Testis (tissue), 3 donors: ENCODE measurements around the gene EMP1. TPM values are rescaled to one million over a fixed set of nuclear protein-coding genes. Genes with fewer than 3 reads are reported as not detected.
A peak's percentile ranks its signal among the peaks of the same experiment; 100 is the strongest.

Source experiments
- DNase-seq: peaks from one replicate; pipeline ENCODE4 v3.0.0-alpha.2; 2019
- H3K27ac ChIP-seq, 2 donors: fragments of 200-600 bp; sonication (generic); one replicate each; pipeline ENCODE4 v1.5.1; 2019
- H3K27me3 ChIP-seq: fragments of 200-600 bp; sonication (generic); one replicate; pipeline ENCODE4 v1.5.1; 2019
- H3K36me3 ChIP-seq: fragments of 200-600 bp; sonication (generic); one replicate; pipeline ENCODE4 v1.5.1; 2017; ENCODE audit warnings: low read depth; ENCODE audit errors: missing control alignments
- H3K4me1 ChIP-seq: fragments of 200-600 bp; sonication (generic); one replicate; pipeline ENCODE4 v1.5.1; 2019
- H3K4me3 ChIP-seq, 2 donors: fragments of 200-600 bp; sonication (generic); one replicate each; pipeline ENCODE4 v1.5.1; 2017 to 2019
- H3K9me3 ChIP-seq: fragments of 200-600 bp; sonication (generic); one replicate; pipeline ENCODE4 v1.5.1; 2017
- CTCF ChIP-seq, 3 experiments: fragments of 450-650 bp in 2 of 3; fragments of 200-600 bp in 1 of 3; sonication (generic) in 1 of 3; IDR thresholded peaks; one replicate each; pipeline ENCODE4 v1.5.1; 2016 to 2019; ENCODE audit warnings: antibody characterized with exemption in 3 of 3, mild to moderate bottlenecking in 2 of 3, moderate library complexity in 1 of 3
- POLR2A ChIP-seq: fragments of 450-650 bp; IDR thresholded peaks from one replicate; pipeline ENCODE4 v1.6.1; 2017; ENCODE audit warnings: antibody characterized with exemption, mild to moderate bottlenecking, moderate library complexity
- WGBS, 2 donors: methylation state at CpG; one replicate each; pipeline ENCODE4 v1.1.5; 2018; 5-methylcytosine and 5-hydroxymethylcytosine counted together
- intact Hi-C: fragments of 100-400 bp; cut with DNase I; formaldehyde crosslinking; loops from one replicate; pipeline ENCODE4 v1.15.1; 2023; ENCODE audit warnings: low total_unique reads
- polyA plus RNA-seq: library from polyadenylated mRNA; stranded (reverse); fragments of 350-450 nt; fragmentation: Illumina TruSeq; extraction: RNeasy Lipid Tissue Mini Kit (QIAGEN cat#74804); gene quantifications from one replicate; pipeline ENCODE4 v1.2.3, GENCODE V29; 2014; ENCODE audit warnings: low read depth, low replicate concordance; ENCODE audit not compliant: insufficient read depth
- total RNA-seq, 2 donors: library from RNA; depleted of rRNA; stranded (reverse); fragments of >200 nt; gene quantifications; one replicate each; pipeline ENCODE4 v1.2.3, GENCODE V29; 2016

The EMP1 gene
- total and polyA plus RNA-seq, 3 donors from 2014 or later: 14.1 to 59.4 (median 29.2) TPM

DNA sequence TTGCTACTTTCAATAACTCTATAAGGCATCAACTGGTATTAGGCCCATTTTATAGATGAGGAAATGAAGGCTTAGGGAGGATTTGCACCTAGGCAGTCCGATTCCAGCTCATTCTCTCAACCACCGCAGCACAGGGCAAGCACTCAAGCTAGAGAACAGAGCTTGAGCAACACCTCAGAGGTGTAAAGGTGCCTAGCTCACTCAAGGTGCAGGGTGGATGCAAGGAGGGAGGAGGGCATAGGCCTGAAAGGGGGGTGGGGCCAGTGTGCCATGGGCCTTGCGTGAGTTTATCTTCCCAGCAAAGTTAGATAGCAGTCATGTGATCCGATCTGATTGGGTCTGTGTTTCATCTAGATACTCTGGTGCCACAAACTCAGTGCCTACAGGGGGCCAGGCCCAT is 10.2 kb upstream of the EMP1 start:
- Histone ChIP-seq H3K27ac (no peak overlapping the region), H3K4me1 (peaks cover 17% of the 10 kb centered on the region), H3K4me3 (no peak overlapping the region), H3K27me3 (no peaks in the 10 kb centered on the region), H3K9me3 (no peaks in the 10 kb centered on the region), H3K36me3 (no peaks in the 10 kb centered on the region)
- TF ChIP-seq CTCF (IDR thresholded peaks at IDR 0.05) (no peak), POLR2A (no peak)
- no peak for DNase-seq
- 82 to 87% methylated on average over 4 of the region's 4 CpGs for WGBS, 2 donors
- intact Hi-C loops: no loop called here

DNA sequence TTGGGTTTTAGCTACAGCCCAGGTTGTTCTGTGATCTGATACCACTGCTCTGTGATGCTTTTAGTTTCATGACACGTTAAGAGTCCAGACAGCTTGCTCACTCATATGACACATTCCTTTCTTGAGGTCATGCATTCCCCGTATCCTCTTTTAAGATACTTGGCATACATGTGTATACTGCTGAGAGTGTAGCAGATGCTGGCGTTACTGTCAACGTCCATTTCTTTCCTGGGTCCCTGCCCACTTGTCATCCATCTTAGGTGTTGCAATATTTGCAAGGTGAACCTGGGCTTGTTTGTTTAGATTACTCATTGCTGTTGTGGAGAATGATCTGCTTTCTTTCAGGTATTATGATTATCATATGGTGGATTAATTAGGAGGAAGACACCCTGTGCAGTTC is 9.1 kb upstream of the EMP1 start:
- 87 to 94% methylated on average over 4 of the region's 4 CpGs for WGBS, 2 donors
- H3K36me3 ChIP-seq: no peaks in the 10 kb centered on the region
- no peak overlapping the region for H3K27ac ChIP-seq
- TF ChIP-seq CTCF (IDR thresholded peaks at IDR 0.05): no peak
- TF ChIP-seq POLR2A: no peak
- H3K4me3 ChIP-seq: no peak overlapping the region
- H3K27me3 ChIP-seq: no peaks in the 10 kb centered on the region
- intact Hi-C loops: no loop called here
- H3K9me3 ChIP-seq: no peaks in the 10 kb centered on the region
- peaks cover 17% of the 10 kb centered on the region for H3K4me1 ChIP-seq
- no peak for DNase-seq

DNA sequence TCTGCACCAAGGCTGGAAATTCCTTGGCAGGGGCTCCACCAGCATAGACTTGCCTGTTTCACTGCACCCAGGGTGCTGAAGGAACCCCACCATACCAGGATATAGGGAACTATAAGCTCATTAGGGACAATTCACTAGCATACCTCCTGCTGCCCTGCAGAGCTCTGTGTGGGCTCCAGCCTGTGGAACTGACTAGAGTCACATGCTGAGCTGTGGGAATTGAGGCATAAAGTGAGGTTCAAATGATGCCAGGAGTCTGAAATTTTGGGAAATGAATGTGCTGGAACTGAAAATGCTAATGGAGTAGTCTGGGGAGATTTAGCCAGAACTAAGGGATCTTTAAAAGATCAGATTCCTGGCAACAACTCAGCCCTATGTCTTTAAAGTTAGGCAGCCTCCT is 7.3 kb upstream of the EMP1 start:
- Histone ChIP-seq H3K4me1 (peaks cover 32% of the 10 kb centered on the region), H3K9me3 (no peaks in the 10 kb centered on the region), H3K27ac (no peak overlapping the region), H3K27me3 (no peaks in the 10 kb centered on the region), H3K36me3 (no peaks in the 10 kb centered on the region), H3K4me3 (no peak overlapping the region)
- peak; percentile 45 for DNase-seq
- intact Hi-C loops: no loop called here
- no peak for TF ChIP-seq POLR2A
- no peak for TF ChIP-seq CTCF (IDR thresholded peaks at IDR 0.05)

GRCh38 chr12:13190275-13190674 is 6.3 kb upstream of the EMP1 start:
- no peak for DNase-seq
- 54 to 55% methylated on average over 3 of the region's 3 CpGs for WGBS, 2 donors
- peaks cover 33% of the 10 kb centered on the region for H3K4me1 ChIP-seq
- no peaks in the 10 kb centered on the region for H3K9me3 ChIP-seq
- no peak overlapping the region for H3K4me3 ChIP-seq
- H3K36me3 ChIP-seq: no peaks in the 10 kb centered on the region
- TF ChIP-seq POLR2A (no peak), CTCF (IDR thresholded peaks at IDR 0.05) (no peak)
- no peaks in the 10 kb centered on the region for H3K27me3 ChIP-seq
- H3K27ac ChIP-seq: no peak overlapping the region
- intact Hi-C loops: no loop called here

DNA sequence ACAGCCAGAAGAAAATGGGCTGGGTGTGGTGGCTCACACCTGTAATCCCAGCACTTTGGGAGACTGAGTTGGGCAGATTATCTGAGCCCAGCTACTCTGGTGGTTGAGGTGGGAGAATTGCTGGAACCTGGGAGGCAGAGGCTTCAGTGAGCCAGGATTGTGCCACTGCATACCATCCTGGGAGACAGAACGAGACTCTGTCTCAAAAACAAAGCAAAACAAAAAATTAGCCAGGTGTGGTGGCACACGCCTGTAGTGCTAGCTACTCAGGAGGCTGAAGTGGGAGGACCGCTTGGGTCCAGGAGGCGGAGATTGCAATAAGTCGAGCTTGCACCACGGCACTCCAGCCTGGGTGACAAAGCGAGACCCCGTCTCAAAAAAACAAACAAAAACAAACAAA is 3.8 kb upstream of the EMP1 start:
- Histone ChIP-seq H3K36me3 (no peaks in the 10 kb centered on the region), H3K27ac (peak overlapping the region in 1 of 2 donors; percentile 16), H3K9me3 (no peaks in the 10 kb centered on the region), H3K4me3 (no peak overlapping the region), H3K27me3 (no peaks in the 10 kb centered on the region), H3K4me1 (peaks cover 41% of the 10 kb centered on the region)
- TF ChIP-seq CTCF (IDR thresholded peaks at IDR 0.05) (no peak), POLR2A (no peak)
- 87 to 88% methylated on average over 8 of the region's 8 CpGs for WGBS, 2 donors
- DNase-seq: no peak
- intact Hi-C loops: no loop called here
